Spleen (tissue), 11 donors: ENCODE measurements around the gene LRRC40. TPM values are rescaled to one million over a fixed set of nuclear protein-coding genes. Genes with fewer than 3 reads are reported as not detected.

ENCODE experiments used
- DNase-seq: peaks from one replicate; pipeline ENCODE4 v3.0.0-alpha.2; 2020
- H3K27ac ChIP-seq, 8 donors: fragments of 200-600 bp; sonication (generic) in 7 of 8; 1 replicate in 4 of 8; 2 replicates in 4 of 8; pipeline versions ENCODE4 v1.5.0 to v1.8.0; 2016 to 2021; ENCODE audit warnings: inconsistent platforms in 4 of 8, mild to moderate bottlenecking in 4 of 8, moderate library complexity in 1 of 8
- H3K27me3 ChIP-seq, 7 donors: fragments of 200-600 bp; sonication (generic) in 6 of 7; replicated peaks in 1 of 7; 1 replicate in 4 of 7; 2 replicates in 3 of 7; pipeline versions ENCODE4 v1.5.0 to v1.8.0; 2016 to 2021; ENCODE audit warnings: inconsistent platforms in 3 of 7, mild to moderate bottlenecking in 1 of 7
- H3K36me3 ChIP-seq, 6 donors: fragments of 200-600 bp; sonication (generic) in 5 of 6; 1 replicate in 4 of 6; 2 replicates in 2 of 6; pipeline versions ENCODE4 v1.5.0 to v1.8.0; 2016 to 2021; ENCODE audit warnings: inconsistent platforms in 2 of 6
- H3K4me1 ChIP-seq, 6 donors: fragments of 200-600 bp; sonication (generic) in 5 of 6; 1 replicate in 3 of 6; 2 replicates in 3 of 6; pipeline versions ENCODE4 v1.5.0 to v1.8.0; 2016 to 2021; ENCODE audit warnings: inconsistent platforms in 3 of 6
- H3K4me3 ChIP-seq, 8 donors: fragments of 200-600 bp; sonication (generic) in 7 of 8; 1 replicate in 4 of 8; 2 replicates in 4 of 8; pipeline versions ENCODE4 v1.5.0 to v1.8.0; 2016 to 2021; ENCODE audit warnings: inconsistent platforms in 4 of 8, mild to moderate bottlenecking in 4 of 8, moderate library complexity in 2 of 8
- H3K9me3 ChIP-seq, 8 donors: fragments of 200-600 bp; sonication (generic) in 7 of 8; 1 replicate in 4 of 8; 2 replicates in 4 of 8; pipeline versions ENCODE4 v1.5.0 to v1.8.0; 2016 to 2021; ENCODE audit warnings: inconsistent platforms in 4 of 8
- POLR2A ChIP-seq, 3 donors: fragments of 450-650 bp; IDR thresholded peaks; one replicate each; pipeline ENCODE4 v1.5.1; 2017; ENCODE audit warnings: antibody characterized with exemption in 3 of 3, mild to moderate bottlenecking in 1 of 3
- POLR2AphosphoS5 ChIP-seq, 3 donors: sonication (generic); formaldehyde crosslinking; IDR thresholded peaks; one replicate each; pipeline ENCODE4 v1.5.1; 2017; ENCODE audit warnings: antibody characterized with exemption in 3 of 3
- WGBS, 5 donors: extraction: QIAGEN DNeasy Blood & Tissue Kit in 3 of 5; methylation state at CpG; one replicate each; pipeline versions ENCODE4 v1.1.5 to v1.1.7; 2013 to 2018; 5-methylcytosine and 5-hydroxymethylcytosine counted together
- intact Hi-C: fragments of 100-400 bp; cut with DNase I; formaldehyde crosslinking; loops from one replicate; pipeline ENCODE4 v1.15.0; 2023; ENCODE audit warnings: low total_unique reads
- polyA plus RNA-seq, 3 donors: library from polyadenylated mRNA; stranded (reverse); fragments of 200-250 nt; gene quantifications; one replicate each; pipeline ENCODE4 v1.2.1, GENCODE V29; 2013
- total RNA-seq, 7 donors: library from RNA; depleted of rRNA in 3 of 7; stranded (reverse); fragments of >200 nt in 3 of 7; fragmentation: NEBNext Ultra II Directional in 4 of 7; extraction: Animal tissue kit (Norgen Biotek cat#: 25700) in 4 of 7; gene quantifications; one replicate each; pipeline versions ENCODE4 v1.1.0 to v1.2.1, GENCODE V29; 2016 to 2021
- TF ChIP-seq, protein P1 (sequence below), 11 experiments: fragments of 200-600 bp in 7 of 11; fragments of 450-650 bp in 4 of 11; sonication (generic) in 4 of 11; IDR thresholded peaks in 8 of 11; conservative IDR thresholded peaks in 3 of 11; 1 replicate in 7 of 11; 2 replicates in 4 of 11; pipeline versions ENCODE4 v1.4.0 to v1.8.0; 2016 to 2021; ENCODE audit warnings: antibody characterized with exemption in 11 of 11, inconsistent platforms in 4 of 11, mild to moderate bottlenecking in 1 of 11
- donor health status: healthy with polysubstance abuse.
- donor health status: DM: no; HTN: no; CAD: no; lungs with moderate emphysema.
- donor health status: DM: no; HTN: no; CAD: no.
- donor health status: Bipolar disorder and iron deficiency.
- donor health status: healthy.
- donor health status: DM: no; HTN: no; CAD: no.
- donor health status: DM: yes; HTN: yes; CAD: no.

The LRRC40 gene
- total and polyA plus RNA-seq, 10 donors: 9.0 to 18.4 (median 12.0) TPM

GRCh38 chr1:70204600-70204999, 779 bp downstream of the LRRC40 start:
- intact Hi-C loops: no loop called here
- Histone ChIP-seq H3K9me3 (no peaks in the 10 kb centered on the region), H3K4me1 (peaks cover 31 to 81% (median 65%) of the 10 kb centered on the region in 6 donors), H3K4me3 (peak overlapping the region; percentile 47 to 84 (median 72)), H3K27me3 (no peaks in the 10 kb centered on the region), H3K27ac (peak overlapping the region in 5 of 8 donors; percentile 78 to 93 (median 89)), H3K36me3 (peaks cover 0 to 17% (median 0%) of the 10 kb centered on the region in 6 donors)
- no peak for DNase-seq
- WGBS, 5 donors: 1 to 3% (median 2%) methylated on average over 4 of the region's 4 CpGs
- TF ChIP-seq POLR2AphosphoS5 (IDR thresholded peaks at IDR 0.05): no peak
- TF ChIP-seq, protein P1, sequence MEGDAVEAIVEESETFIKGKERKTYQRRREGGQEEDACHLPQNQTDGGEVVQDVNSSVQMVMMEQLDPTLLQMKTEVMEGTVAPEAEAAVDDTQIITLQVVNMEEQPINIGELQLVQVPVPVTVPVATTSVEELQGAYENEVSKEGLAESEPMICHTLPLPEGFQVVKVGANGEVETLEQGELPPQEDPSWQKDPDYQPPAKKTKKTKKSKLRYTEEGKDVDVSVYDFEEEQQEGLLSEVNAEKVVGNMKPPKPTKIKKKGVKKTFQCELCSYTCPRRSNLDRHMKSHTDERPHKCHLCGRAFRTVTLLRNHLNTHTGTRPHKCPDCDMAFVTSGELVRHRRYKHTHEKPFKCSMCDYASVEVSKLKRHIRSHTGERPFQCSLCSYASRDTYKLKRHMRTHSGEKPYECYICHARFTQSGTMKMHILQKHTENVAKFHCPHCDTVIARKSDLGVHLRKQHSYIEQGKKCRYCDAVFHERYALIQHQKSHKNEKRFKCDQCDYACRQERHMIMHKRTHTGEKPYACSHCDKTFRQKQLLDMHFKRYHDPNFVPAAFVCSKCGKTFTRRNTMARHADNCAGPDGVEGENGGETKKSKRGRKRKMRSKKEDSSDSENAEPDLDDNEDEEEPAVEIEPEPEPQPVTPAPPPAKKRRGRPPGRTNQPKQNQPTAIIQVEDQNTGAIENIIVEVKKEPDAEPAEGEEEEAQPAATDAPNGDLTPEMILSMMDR (IDR thresholded peaks at IDR 0.05 in 8 of 11, conservative IDR thresholded peaks at IDR 0.05 in 3 of 11): no peak
- TF ChIP-seq POLR2A (IDR thresholded peaks at IDR 0.05): no peak

DNA sequence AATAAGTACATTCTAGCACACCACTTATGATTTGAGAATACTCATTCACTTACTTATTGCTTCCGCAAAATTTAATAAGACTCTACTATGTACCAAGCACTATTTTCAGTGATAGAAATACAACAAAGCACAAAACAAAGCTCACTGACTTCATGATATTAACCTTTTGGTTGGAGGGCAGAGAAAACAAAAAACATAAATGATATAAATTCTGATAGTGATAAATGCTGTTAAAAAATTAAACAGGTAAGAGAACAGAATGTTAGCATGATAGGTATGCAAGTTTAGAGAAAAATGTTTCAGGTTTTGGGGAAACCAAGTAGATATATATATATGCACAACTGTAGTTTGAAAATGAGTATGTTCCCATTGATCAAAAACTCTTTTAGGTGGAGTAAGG, 1.2 kb downstream of the LRRC40 start:
- H3K9me3 ChIP-seq: no peaks in the 10 kb centered on the region
- H3K27ac ChIP-seq: no peak overlapping the region
- no peak for DNase-seq
- peaks cover 0 to 17% (median 0%) of the 10 kb centered on the region in 6 donors for H3K36me3 ChIP-seq
- TF ChIP-seq POLR2AphosphoS5 (IDR thresholded peaks at IDR 0.05) (no peak), POLR2A (IDR thresholded peaks at IDR 0.05) (no peak)
- TF ChIP-seq, protein P1 (IDR thresholded peaks at IDR 0.05 in 8 of 11, conservative IDR thresholded peaks at IDR 0.05 in 3 of 11): no peak
- intact Hi-C loops: no loop called here
- WGBS, 5 donors: 89 to 98% (median 94%) methylated on average over 1 of the region's 1 CpG
- peak overlapping the region in 5 of 8 donors; percentile 63 to 82 (median 69) for H3K4me3 ChIP-seq
- peaks cover 31 to 76% (median 60%) of the 10 kb centered on the region in 6 donors for H3K4me1 ChIP-seq
- H3K27me3 ChIP-seq: no peaks in the 10 kb centered on the region

DNA sequence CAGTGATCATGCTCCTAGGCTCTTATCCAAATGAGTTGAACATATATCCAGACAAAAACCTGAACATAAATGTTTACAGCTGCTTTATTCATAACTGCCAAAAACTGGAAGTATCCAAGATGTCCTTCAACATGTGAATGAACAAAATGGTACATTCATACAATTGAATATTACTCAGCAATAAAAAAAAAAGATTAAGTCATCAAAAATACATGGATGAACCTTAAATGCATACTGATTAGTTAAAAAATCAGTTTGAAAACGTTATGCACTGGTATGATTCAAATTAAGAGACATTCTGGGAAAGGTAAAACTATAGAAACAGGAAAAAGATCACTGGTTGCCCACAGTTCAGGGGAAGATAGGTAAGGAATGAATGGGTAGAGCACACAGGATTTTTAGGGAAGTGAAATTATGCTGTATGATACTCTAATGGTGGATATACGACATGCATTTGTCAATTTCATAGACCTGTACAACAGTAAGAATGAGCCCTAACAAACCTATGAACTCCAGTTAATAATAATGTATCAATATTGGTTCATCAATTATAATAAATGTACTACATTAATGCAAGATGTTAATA, 3.1 kb downstream of the LRRC40 start:
- intact Hi-C loops: no loop called here
- DNase-seq: no peak
- TF ChIP-seq, protein P1 (IDR thresholded peaks at IDR 0.05 in 8 of 11, conservative IDR thresholded peaks at IDR 0.05 in 3 of 11): no peak
- TF ChIP-seq POLR2A (IDR thresholded peaks at IDR 0.05) (no peak), POLR2AphosphoS5 (IDR thresholded peaks at IDR 0.05) (no peak)
- H3K4me3 ChIP-seq: no peak overlapping the region
- H3K27me3 ChIP-seq: no peaks in the 10 kb centered on the region
- H3K4me1 ChIP-seq: peaks cover 27 to 57% (median 44%) of the 10 kb centered on the region in 6 donors
- peaks cover 0 to 5% (median 0%) of the 10 kb centered on the region in 6 donors for H3K36me3 ChIP-seq
- no peaks in the 10 kb centered on the region for H3K9me3 ChIP-seq
- 48 to 60% (median 53%) methylated on average over 2 of the region's 2 CpGs for WGBS, 5 donors
- no peak overlapping the region for H3K27ac ChIP-seq

- TF ChIP-seq POLR2A (IDR thresholded peaks at IDR 0.05): no peak
- TF ChIP-seq POLR2AphosphoS5 (IDR thresholded peaks at IDR 0.05): no peak
- TF ChIP-seq, protein P1 (IDR thresholded peaks at IDR 0.05 in 8 of 11, conservative IDR thresholded peaks at IDR 0.05 in 3 of 11): no peak
- no peaks in the 10 kb centered on the region for H3K9me3 ChIP-seq
- 95 to 99% (median 97%) methylated on average over 4 of the region's 4 CpGs for WGBS, 5 donors
- H3K27me3 ChIP-seq: no peaks in the 10 kb centered on the region
- H3K36me3 ChIP-seq: peaks cover 0 to 5% (median 0%) of the 10 kb centered on the region in 6 donors
- H3K4me3 ChIP-seq: no peak overlapping the region
- no peak for DNase-seq
- peaks cover 17 to 39% (median 30%) of the 10 kb centered on the region in 6 donors for H3K4me1 ChIP-seq
- no peak overlapping the region for H3K27ac ChIP-seq
- intact Hi-C loops: no loop called here
Measured at GRCh38 chr1:70200065-70200464, 5.3 kb downstream of the LRRC40 start.
